PC-3 (cell line): ENCODE results near the gene ACD. TPM values are rescaled to one million over a fixed set of nuclear protein-coding genes. Genes with fewer than 3 reads are reported as not detected.

Experiments
- ATAC-seq: fragments of 200-7000 bp; cut with Tn5 transposase; 2 replicates; pipeline ENCODE4 v1.9.1; 2020; ENCODE audit warnings: mild to moderate bottlenecking, moderate library complexity
- BruUV-seq: library from RNA; stranded (reverse); fragments of 400-500 nt; replicated peaks from 2 replicates; lab custom pipeline; 2021; lab: Mats Ljungman, UMichigan
- CTCF ChIA-PET: fragments of 300-600 bp; sonication (Branson Sonifier 250); formaldehyde crosslinking; loops from one replicate; lab custom pipeline; 2022; ENCODE audit warnings: antibody characterized with exemption; lab: Charles Lee
- POLR2A ChIA-PET: fragments of 300-600 bp; sonication (Branson Sonifier 250); formaldehyde crosslinking; loops from one replicate; lab custom pipeline; 2022; ENCODE audit warnings: antibody characterized with exemption; ENCODE audit not compliant: unreplicated experiment; lab: Charles Lee
- DNase-seq: peaks from one replicate; pipeline ENCODE4 v3.0.0-alpha.2; 2015
- H2AFZ ChIP-seq: fragments of 300-600 bp; sonication (generic); 2 replicates; pipeline ENCODE4 v1.6.0; 2016; ENCODE audit warnings: antibody characterized with exemption, low read length
- H3F3A ChIP-seq: fragments of 300-600 bp; sonication (generic); one replicate; pipeline ENCODE4 v1.6.0; 2017; ENCODE audit warnings: antibody characterized with exemption, low read length, control low read depth, mild to moderate bottlenecking; ENCODE audit not compliant: unreplicated experiment
- H3K27ac ChIP-seq: fragments of 300-600 bp; sonication (generic); 2 replicates; pipeline ENCODE4 v1.5.1; 2016; ENCODE audit warnings: mild to moderate bottlenecking, low read length
- H3K27me3 ChIP-seq: fragments of 300-600 bp; sonication (generic); 2 replicates; pipeline ENCODE4 v1.6.1; 2016; ENCODE audit warnings: low read length, mixed read lengths
- H3K36me3 ChIP-seq: fragments of 300-600 bp; sonication (generic); 2 replicates; pipeline ENCODE4 v1.6.1; 2016; ENCODE audit warnings: low read depth, mixed run types, low read length, mixed read lengths
- H3K4me1 ChIP-seq: fragments of 300-600 bp; sonication (generic); 2 replicates; pipeline ENCODE4 v1.5.1; 2016; ENCODE audit warnings: low read length; ENCODE audit not compliant: insufficient read depth
- H3K4me2 ChIP-seq: fragments of 300-600 bp; sonication (generic); 2 replicates; pipeline ENCODE4 v1.6.0; 2016; ENCODE audit warnings: low read length
- H3K4me3 ChIP-seq: fragments of 300-600 bp; sonication (generic); 2 replicates; pipeline ENCODE4 v1.5.1; 2016; ENCODE audit warnings: mild to moderate bottlenecking, low read length, mixed read lengths
- H3K79me2 ChIP-seq: fragments of 300-600 bp; sonication (generic); 2 replicates; pipeline ENCODE4 v1.6.1; 2017; ENCODE audit warnings: low read length, mixed read lengths
- H3K9ac ChIP-seq: fragments of 300-600 bp; sonication (generic); 2 replicates; pipeline ENCODE4 v1.6.0; 2016; ENCODE audit warnings: mild to moderate bottlenecking, low read length
- H3K9me2 ChIP-seq: fragments of 300-600 bp; sonication (generic); replicated peaks from 2 replicates; pipeline ENCODE4 v1.6.1; 2016; ENCODE audit warnings: mixed run types, low read length, mixed read lengths
- H3K9me3 ChIP-seq: fragments of 300-600 bp; sonication (generic); 2 replicates; pipeline ENCODE4 v1.6.1; 2016; ENCODE audit warnings: low read length, mixed read lengths
- H4K20me1 ChIP-seq: fragments of 300-600 bp; sonication (generic); 2 replicates; pipeline ENCODE4 v1.6.1; 2016; ENCODE audit warnings: low read length, mixed read lengths
- EZH2 ChIP-seq: fragments of 300-600 bp; sonication (generic); IDR thresholded peaks from one replicate; pipeline ENCODE4 v1.6.1; 2017; ENCODE audit warnings: antibody characterized with exemption, mild to moderate bottlenecking, low read length; ENCODE audit not compliant: unreplicated experiment
- EZH2phosphoT487 ChIP-seq: fragments of 300-600 bp; sonication (generic); IDR thresholded peaks from 2 replicates; pipeline ENCODE4 v1.6.1; 2018; ENCODE audit warnings: mild to moderate bottlenecking, antibody characterized with exemption, low read length, borderline replicate concordance
- intact Hi-C: fragments of 100-400 bp; cut with micrococcal nuclease; formaldehyde crosslinking; loops from 2 replicates; pipeline ENCODE4 v1.9.0; 2023
- total RNA-seq: library from RNA; depleted of rRNA; stranded (reverse); fragments of >200 nt; gene quantifications from 2 replicates; pipeline ENCODE4 v1.2.3, GENCODE V29; 2014
- TF ChIP-seq, protein P1 (sequence below): fragments of 300-600 bp; sonication (generic); conservative IDR thresholded peaks from 2 replicates; pipeline ENCODE4 v1.5.1; 2017; ENCODE audit warnings: antibody characterized with exemption, low read depth, mild to moderate bottlenecking, low read length

Gene ACD
- total RNA-seq, 1 experiment from 2014 or later: 26.3 TPM

GRCh38 chr16:67683767-67684166 is 23.7 kb upstream of the ACD start:
- intact Hi-C loops: no loop called here
- H3K9me3 ChIP-seq: no peaks in the 10 kb centered on the region
- H3K9me2 ChIP-seq: no peaks in the 10 kb centered on the region
- ATAC-seq (no peak), DNase-seq (peak; percentile 29)
- no peak overlapping the region for H3K4me3 ChIP-seq
- CTCF ChIA-PET: no interaction called here
- H3K79me2 ChIP-seq: no peaks in the 10 kb centered on the region
- no peaks in the 10 kb centered on the region; the same call in 1 of the 2 replicates for H3K36me3 ChIP-seq
- no TSS peak for BruUV-seq
- H3K4me2 ChIP-seq: no peak overlapping the region
- POLR2A ChIA-PET: no interaction called here
- peak overlapping the region; percentile 61 for H3K27ac ChIP-seq
- H3F3A ChIP-seq: no peaks in the 10 kb centered on the region
- TF ChIP-seq EZH2 (no peak), EZH2phosphoT487 (no peak)
- TF ChIP-seq, protein P1, sequence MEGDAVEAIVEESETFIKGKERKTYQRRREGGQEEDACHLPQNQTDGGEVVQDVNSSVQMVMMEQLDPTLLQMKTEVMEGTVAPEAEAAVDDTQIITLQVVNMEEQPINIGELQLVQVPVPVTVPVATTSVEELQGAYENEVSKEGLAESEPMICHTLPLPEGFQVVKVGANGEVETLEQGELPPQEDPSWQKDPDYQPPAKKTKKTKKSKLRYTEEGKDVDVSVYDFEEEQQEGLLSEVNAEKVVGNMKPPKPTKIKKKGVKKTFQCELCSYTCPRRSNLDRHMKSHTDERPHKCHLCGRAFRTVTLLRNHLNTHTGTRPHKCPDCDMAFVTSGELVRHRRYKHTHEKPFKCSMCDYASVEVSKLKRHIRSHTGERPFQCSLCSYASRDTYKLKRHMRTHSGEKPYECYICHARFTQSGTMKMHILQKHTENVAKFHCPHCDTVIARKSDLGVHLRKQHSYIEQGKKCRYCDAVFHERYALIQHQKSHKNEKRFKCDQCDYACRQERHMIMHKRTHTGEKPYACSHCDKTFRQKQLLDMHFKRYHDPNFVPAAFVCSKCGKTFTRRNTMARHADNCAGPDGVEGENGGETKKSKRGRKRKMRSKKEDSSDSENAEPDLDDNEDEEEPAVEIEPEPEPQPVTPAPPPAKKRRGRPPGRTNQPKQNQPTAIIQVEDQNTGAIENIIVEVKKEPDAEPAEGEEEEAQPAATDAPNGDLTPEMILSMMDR: no peak
- H4K20me1 ChIP-seq: no peaks in the 10 kb centered on the region
- no peak overlapping the region for H2AFZ ChIP-seq
- 0 out of 2 replicates have a peak, but pooled peaks cover 3% of the 10 kb centered on the region for H3K4me1 ChIP-seq
- H3K27me3 ChIP-seq: no peaks in the 10 kb centered on the region
- no peak overlapping the region for H3K9ac ChIP-seq

DNA sequence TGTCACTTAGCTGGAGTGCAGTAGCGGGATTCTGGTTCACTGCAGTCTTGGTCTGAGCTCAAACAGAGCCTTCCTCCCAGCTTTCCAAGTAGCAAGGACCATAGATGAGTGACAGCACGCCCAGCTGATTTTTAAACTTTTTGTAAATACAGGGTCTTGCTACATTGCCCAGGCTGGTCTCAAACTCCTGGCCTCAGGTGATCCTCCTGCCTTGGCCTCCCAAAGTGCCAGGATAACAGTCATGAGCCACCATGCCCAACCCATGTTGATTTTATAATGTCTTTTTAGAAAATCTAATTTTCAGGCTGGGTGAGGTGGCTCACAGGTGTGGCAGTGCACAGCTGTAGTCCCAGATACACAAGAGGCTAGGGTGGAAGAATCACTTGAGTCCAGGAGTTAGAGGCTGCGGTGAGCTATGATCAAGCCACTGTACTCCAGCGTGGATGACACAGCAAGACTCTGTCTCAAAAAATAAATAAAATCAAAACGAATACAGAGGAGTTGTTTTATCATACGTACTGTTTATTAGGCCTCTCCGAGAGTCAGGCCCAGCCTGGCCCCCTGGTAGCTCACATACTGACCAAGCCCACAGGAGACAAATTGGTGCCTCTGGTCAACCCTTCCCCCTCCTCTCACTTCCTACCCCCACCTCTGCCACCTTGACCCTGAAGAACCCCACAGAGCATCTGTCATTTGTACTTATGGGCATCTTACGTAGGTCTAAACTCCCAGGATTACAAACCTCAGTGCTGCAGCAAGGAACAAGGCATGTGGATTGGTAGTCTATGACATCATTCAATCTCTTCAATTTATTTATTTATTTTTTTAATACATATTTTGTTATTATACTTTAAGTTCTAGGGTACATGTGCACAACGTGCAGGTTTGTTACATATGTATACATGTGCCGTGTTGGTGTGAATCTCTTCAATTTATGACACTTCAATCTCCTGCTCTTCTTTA is 20.2 kb upstream of the ACD start:
- H3K9me2 ChIP-seq: no peaks in the 10 kb centered on the region
- H3K27me3 ChIP-seq: no peaks in the 10 kb centered on the region
- POLR2A ChIA-PET: interaction anchor here (0.6 kb wide), 1 partner anchor 39 kb away, joined by 3 read pairs; no protein-coding TSS in a partner anchor
- no peak for DNase-seq
- no peak overlapping the region for H2AFZ ChIP-seq
- no peaks in the 10 kb centered on the region for H4K20me1 ChIP-seq
- H3K9ac ChIP-seq: no peak overlapping the region
- no peak overlapping the region for H3K4me3 ChIP-seq
- ATAC-seq: no peak
- no peaks in the 10 kb centered on the region for H3F3A ChIP-seq
- H3K4me2 ChIP-seq: no peak overlapping the region
- intact Hi-C loops: no loop called here
- no peaks in the 10 kb centered on the region; the same call in 1 of the 2 replicates for H3K36me3 ChIP-seq
- H3K27ac ChIP-seq: no peak overlapping the region
- no peaks in the 10 kb centered on the region for H3K9me3 ChIP-seq
- no peaks in the 10 kb centered on the region for H3K79me2 ChIP-seq
- CTCF ChIA-PET: interaction anchor here (0.6 kb wide), 2 partner anchors 11 to 137 kb away, joined by 3 read pairs; no protein-coding TSS in a partner anchor
- TF ChIP-seq, protein P1: no peak
- no peak for TF ChIP-seq EZH2phosphoT487
- TF ChIP-seq EZH2: no peak
- H3K4me1 ChIP-seq: peaks cover 9% of the 10 kb centered on the region
- BruUV-seq: no TSS peak
